NCI-H2029 (cell line): Measurements from ENCODE around the gene NEK6.

Experiments
- DNase-seq: peaks from one replicate; lab custom pipeline; 2025; lab: John Stamatoyannopoulos, UW

NEK6 gene

GRCh38 chr9:124261736-124262648 is 4.2 kb downstream of the NEK6 start:
- no peak for DNase-seq

- no peak for DNase-seq
Observed at GRCh38 chr9:124262649-124262972, 4.9 kb downstream of the NEK6 start.

GRCh38 chr9:124263213-124263612 is 5.5 kb downstream of the NEK6 start:
- no peak for DNase-seq

GRCh38 chr9:124263800-124264426 is 6.2 kb downstream of the NEK6 start:
- DNase-seq: peak; percentile 77

GRCh38 chr9:124264823-124265233 is 7.1 kb downstream of the NEK6 start:
- no peak for DNase-seq

GRCh38 chr9:124265551-124265950 is 7.8 kb downstream of the NEK6 start:
- no peak for DNase-seq

- DNase-seq: no peak
Observed at GRCh38 chr9:124266139-124266825, 8.5 kb downstream of the NEK6 start.

- no peak for DNase-seq
Observed at GRCh38 chr9:124266826-124267201, 9.1 kb downstream of the NEK6 start.

- DNase-seq: peak; percentile 99
Observed at GRCh38 chr9:124267271-124267807, 9.6 kb downstream of the NEK6 start.

GRCh38 chr9:124268248-124268647 is 10.5 kb downstream of the NEK6 start:
- no peak for DNase-seq

- no peak for DNase-seq
Observed at GRCh38 chr9:124268661-124269060, 10.9 kb downstream of the NEK6 start.

- no peak for DNase-seq
Observed at GRCh38 chr9:124269556-124269955, 11.8 kb downstream of the NEK6 start.

- peak; percentile 83 for DNase-seq
Observed at GRCh38 chr9:124270504-124271335, 13.0 kb downstream of the NEK6 start.

GRCh38 chr9:124271660-124272059 is 13.9 kb downstream of the NEK6 start:
- DNase-seq: peak; percentile 81

GRCh38 chr9:124272118-124272517 is 14.4 kb downstream of the NEK6 start:
- DNase-seq: no peak

- DNase-seq: no peak
Observed at GRCh38 chr9:124272979-124273378, 15.2 kb downstream of the NEK6 start.

- no peak for DNase-seq
Observed at GRCh38 chr9:124273427-124274160, 15.8 kb downstream of the NEK6 start.

- no peak for DNase-seq
Observed at GRCh38 chr9:124274226-124274625, 16.5 kb downstream of the NEK6 start.

- DNase-seq: no peak
Observed at GRCh38 chr9:124274738-124275137, 17.0 kb downstream of the NEK6 start.

- no peak for DNase-seq
Observed at GRCh38 chr9:124277420-124277819, 19.7 kb downstream of the NEK6 start.

- DNase-seq: no peak
Observed at GRCh38 chr9:124278054-124278540, 20.3 kb downstream of the NEK6 start.
